Thyroid gland (tissue), 4 donors: Measurements from ENCODE around the gene C11orf16.

Source experiments
- POLR2A ChIP-seq, 2 donors: fragments of 450-650 bp; IDR thresholded peaks; one replicate each; pipeline ENCODE4 v1.6.1; 2017; ENCODE audit warnings: antibody characterized with exemption in 2 of 2, mild to moderate bottlenecking in 2 of 2, moderate library complexity in 1 of 2
- TF ChIP-seq, protein P1 (sequence below), 6 experiments: fragments of 200-600 bp in 3 of 6; fragments of 450-650 bp in 3 of 6; sonication (generic) in 3 of 6; IDR thresholded peaks; one replicate each; pipeline ENCODE4 v1.5.1; 2016 to 2019; ENCODE audit warnings: antibody characterized with exemption in 6 of 6, mild to moderate bottlenecking in 2 of 6, inconsistent platforms in 1 of 6, moderate library complexity in 1 of 6

- TF ChIP-seq, protein P1, sequence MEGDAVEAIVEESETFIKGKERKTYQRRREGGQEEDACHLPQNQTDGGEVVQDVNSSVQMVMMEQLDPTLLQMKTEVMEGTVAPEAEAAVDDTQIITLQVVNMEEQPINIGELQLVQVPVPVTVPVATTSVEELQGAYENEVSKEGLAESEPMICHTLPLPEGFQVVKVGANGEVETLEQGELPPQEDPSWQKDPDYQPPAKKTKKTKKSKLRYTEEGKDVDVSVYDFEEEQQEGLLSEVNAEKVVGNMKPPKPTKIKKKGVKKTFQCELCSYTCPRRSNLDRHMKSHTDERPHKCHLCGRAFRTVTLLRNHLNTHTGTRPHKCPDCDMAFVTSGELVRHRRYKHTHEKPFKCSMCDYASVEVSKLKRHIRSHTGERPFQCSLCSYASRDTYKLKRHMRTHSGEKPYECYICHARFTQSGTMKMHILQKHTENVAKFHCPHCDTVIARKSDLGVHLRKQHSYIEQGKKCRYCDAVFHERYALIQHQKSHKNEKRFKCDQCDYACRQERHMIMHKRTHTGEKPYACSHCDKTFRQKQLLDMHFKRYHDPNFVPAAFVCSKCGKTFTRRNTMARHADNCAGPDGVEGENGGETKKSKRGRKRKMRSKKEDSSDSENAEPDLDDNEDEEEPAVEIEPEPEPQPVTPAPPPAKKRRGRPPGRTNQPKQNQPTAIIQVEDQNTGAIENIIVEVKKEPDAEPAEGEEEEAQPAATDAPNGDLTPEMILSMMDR (IDR thresholded peaks at IDR 0.05), result no peak
- TF ChIP-seq POLR2A (IDR thresholded peaks at IDR 0.05), result no peak
These were observed 22.1 kb downstream of the C11orf16 start for GRCh38 chr11:8910649-8911026.
